Endothelial cell of umbilical vein (primary cell): ENCODE measurements around the gene S100A3.

Experiments used
- CTCF ChIP-seq, 2 donors: IDR thresholded peaks; 1 replicate in 1 of 2; 2 replicates in 1 of 2; pipeline ENCODE4 v1.5.1; 2011; ENCODE audit warnings: low read length in 2 of 2, mild to moderate bottlenecking in 2 of 2, moderate library complexity in 2 of 2, control low read depth in 1 of 2, inconsistent platforms in 1 of 2, low read depth in 1 of 2; ENCODE audit not compliant: insufficient read depth in 1 of 2; ENCODE audit errors: extremely low read depth in 1 of 2
- EZH2 ChIP-seq: IDR thresholded peaks from 2 replicates; pipeline ENCODE4 v1.6.1; 2012; ENCODE audit warnings: borderline replicate concordance, low read depth, mild to moderate bottlenecking, moderate library complexity, low read length, inconsistent platforms; ENCODE audit not compliant: severe bottlenecking
- FOS ChIP-seq: IDR thresholded peaks from 2 replicates; pipeline ENCODE4 v1.6.1; 2011; ENCODE audit warnings: mild to moderate bottlenecking, low read length, moderate library complexity, borderline replicate concordance; ENCODE audit not compliant: insufficient read depth
- JUN ChIP-seq: IDR thresholded peaks from 2 replicates; pipeline ENCODE4 v1.6.1; 2011; ENCODE audit warnings: borderline replicate concordance, low read depth; ENCODE audit not compliant: insufficient read length, insufficient read depth
- MYC ChIP-seq: IDR thresholded peaks from one replicate; pipeline ENCODE4 v1.6.1; 2011; ENCODE audit warnings: mild to moderate bottlenecking, low read depth, low read length
- POLR2A ChIP-seq: IDR thresholded peaks from 2 replicates; pipeline ENCODE4 v1.6.1; 2012; ENCODE audit warnings: low read depth, mild to moderate bottlenecking, control low read depth, low read length
- POLR2AphosphoS5 ChIP-seq: IDR thresholded peaks from 2 replicates; pipeline ENCODE4 v1.6.1; 2012; ENCODE audit warnings: low read depth, mild to moderate bottlenecking, control low read depth, low read length, moderate library complexity; ENCODE audit not compliant: insufficient read depth
- TF ChIP-seq, protein P1 (sequence below): IDR thresholded peaks from 2 replicates; pipeline ENCODE4 v1.6.1; 2011; ENCODE audit not compliant: insufficient read depth, insufficient read length

GRCh38 chr1:153503766-153504165, 45.3 kb downstream of the S100A3 start:
- no peak for TF ChIP-seq POLR2AphosphoS5
- TF ChIP-seq CTCF (IDR thresholded peaks at IDR 0.05; ENCODE audit: extremely low read depth in 1 of 2, insufficient read depth in 1 of 2, low read depth in 1 of 2, low read length in 2 of 2) = no peak
- TF ChIP-seq EZH2 = no peak
- TF ChIP-seq, protein P1, sequence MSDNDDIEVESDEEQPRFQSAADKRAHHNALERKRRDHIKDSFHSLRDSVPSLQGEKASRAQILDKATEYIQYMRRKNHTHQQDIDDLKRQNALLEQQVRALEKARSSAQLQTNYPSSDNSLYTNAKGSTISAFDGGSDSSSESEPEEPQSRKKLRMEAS = no peak
- TF ChIP-seq MYC = no peak
- TF ChIP-seq POLR2A = no peak
- no peak for TF ChIP-seq FOS
- TF ChIP-seq JUN = no peak
